GM03348 (cell line): Measurements from ENCODE around the gene EIF5A.

Experiments used
- DNase-seq: peaks from one replicate; pipeline ENCODE4 v3.0.0; 2012; ENCODE audit warnings: low spot score

EIF5A gene

GRCh38 chr17:7285679-7286078, 21.7 kb upstream of the EIF5A start:
- DNase-seq, result peak; percentile 0

DNA sequence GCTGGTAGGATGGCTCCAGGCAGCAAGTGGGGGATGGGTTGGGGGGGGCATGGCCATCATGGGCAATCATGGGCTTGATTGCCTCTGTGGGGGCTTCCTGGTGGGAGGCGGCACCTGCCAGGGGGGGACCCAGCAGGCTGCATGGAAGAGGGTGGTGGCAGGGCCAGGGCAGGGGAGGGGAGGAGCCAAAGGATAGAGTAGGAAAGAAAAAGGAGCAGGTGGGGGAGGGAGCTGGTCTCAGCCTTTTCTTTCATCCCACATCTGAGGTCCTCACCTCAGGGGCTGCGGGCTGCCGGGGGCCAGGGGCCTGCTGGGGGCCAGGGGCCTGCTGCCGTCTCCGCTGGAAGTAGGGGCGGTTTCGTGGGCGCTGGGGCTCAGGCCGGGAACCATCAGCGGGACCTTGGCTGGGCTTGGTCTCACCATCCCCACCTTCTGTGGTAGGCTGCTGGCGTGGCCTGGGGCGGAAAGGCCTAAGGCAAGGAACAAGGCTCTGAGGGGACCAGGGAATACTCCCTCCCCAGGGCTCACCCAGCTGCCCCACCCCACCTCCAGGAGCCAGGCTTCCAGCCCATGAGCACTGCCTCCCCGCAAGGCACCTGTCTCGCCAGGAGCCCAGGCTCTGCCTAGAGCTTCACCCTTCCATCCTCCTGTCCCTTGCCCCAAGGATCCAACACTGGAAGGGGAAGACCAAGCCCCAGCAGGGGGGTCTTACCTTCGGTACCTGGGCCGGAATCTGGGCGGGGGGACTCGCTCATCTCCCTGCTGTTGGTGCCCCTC, 18.0 kb upstream of the EIF5A start:
- no peak for DNase-seq

DNA sequence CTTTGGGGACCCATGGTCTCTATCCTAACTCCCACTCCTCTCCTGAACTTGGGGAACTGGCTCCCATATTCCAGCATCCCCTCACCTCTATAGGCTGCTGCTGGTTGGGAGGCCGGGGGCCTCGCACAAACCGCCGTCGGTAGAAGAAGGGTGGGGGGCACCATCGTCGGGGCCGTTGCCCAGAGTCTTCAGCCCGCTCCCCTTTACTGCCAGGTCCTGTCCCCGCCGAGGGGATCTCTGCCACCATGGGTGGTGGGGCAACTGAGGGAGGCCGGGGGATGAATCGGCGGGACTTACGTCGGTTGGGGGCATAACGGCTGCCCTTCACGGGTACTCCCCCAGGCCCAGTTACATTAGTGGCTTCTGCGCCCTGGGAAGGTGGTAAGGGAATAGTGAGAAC, 17.3 kb upstream of the EIF5A start:
- DNase-seq, result no peak

DNA sequence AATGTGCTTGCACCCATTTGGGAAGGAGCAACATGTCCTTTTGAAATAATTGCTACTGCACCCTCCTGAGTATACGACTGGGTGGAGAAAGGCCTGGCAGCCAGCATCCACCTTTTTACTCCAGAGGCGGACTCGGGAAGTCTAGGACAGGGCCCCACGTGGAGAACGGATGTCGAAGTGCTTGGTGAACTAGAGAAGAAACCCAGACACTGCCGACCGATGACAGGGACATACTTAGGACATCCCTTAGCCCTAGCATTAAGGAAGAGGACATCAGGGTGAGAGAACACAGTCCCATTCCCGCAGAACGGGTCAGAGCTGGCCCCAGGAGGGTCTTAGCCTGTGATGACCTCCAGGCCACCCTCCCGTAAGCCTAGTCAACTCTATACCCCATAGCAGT, 16.7 kb upstream of the EIF5A start:
- DNase-seq, result no peak

DNA sequence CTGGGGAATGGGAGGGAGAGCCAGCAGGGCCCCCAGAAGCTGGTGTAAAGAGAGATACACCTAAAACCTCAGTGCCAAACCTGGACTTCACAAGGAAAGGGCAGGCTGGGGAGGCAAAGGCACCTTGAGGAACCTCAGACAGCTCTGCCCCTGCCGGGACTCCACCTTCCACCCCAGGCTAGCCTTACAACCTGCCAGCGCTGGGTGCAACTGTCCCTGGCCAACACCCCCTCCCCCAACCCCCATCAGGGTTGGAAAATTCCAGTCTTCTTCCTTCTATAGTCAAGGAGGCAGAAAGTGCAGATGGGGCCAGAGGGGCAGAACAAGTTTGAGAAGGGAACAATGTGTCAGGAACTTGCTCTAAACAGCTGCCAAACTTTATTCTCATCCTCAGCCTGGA, 15.2 kb upstream of the EIF5A start:
- DNase-seq, result no peak

DNA sequence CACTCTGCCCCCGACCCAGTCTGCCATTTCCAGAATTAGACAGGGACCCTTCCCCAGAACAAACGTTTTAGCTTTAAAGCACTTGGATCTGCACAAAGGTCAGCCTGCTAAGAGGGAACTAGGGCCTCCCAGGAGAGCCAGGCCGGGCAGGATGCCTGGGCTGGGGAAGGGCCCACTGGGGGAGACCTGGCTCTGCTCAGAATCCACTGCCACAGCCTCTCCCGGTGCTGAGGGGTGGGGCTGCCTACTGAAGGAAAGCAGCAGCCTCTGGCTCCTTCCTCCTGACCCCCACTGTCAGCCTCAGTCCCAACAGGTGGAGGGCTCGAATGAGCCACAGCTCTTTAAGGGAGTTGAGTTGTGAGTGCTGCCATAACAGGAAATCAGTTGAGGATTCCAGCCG, 14.7 kb upstream of the EIF5A start:
- DNase-seq, result no peak

DNA sequence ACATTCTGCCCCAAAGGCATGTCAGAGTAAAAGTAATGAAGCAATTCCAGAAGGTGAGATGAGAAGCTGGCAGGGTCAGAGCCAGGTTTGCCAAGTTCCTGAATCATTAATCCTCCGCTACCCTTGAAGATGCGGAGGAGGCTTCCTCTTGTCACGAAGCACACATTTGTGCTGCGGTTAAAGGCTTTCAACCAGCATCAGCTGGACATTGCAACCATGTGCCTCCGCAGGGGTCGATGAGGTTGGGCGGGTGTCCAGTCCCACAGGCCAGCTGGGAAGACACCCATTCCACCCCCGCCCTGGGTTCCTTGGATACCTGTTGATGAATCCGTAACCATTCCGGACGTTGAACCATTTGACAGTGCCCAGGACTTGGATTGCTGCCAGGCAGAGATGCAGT, 14.3 kb upstream of the EIF5A start:
- DNase-seq, result no peak

GRCh38 chr17:7293816-7294613, 13.4 kb upstream of the EIF5A start:
- DNase-seq, result no peak

DNA sequence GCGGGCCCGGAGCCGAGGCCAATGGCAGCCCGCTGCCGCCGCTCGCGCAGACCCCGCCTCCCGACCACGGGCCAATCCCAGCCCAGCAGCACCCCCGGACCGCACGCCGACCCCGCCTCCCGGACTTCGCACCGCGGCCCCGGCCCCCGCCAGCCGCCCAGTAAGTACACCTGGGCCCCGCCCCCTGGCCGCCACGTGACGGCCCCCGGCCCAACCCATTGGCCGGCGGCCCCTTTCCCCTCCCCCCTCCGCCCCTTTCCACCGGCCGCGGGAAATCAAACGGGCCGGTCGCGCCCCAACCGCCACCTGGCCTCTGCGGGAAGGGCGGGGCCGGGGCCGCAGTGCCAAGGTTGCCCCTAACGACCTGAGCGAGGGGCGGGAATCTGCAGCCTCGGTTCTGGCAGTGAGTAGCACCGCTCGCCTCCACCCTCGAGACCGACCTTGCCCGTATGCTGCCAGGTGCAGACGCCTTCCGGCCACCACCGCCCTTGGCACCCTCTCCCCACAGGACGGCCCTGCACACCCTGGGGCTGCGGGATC, 12.7 kb upstream of the EIF5A start, which contains the start of gene YBX2:
Gene YBX2, minus strand, starts transcription at position 26 of the 540 bp plus-strand sequence. CDS start 139 bp downstream, outside the sequence.
- peak; percentile 68 for DNase-seq

DNA sequence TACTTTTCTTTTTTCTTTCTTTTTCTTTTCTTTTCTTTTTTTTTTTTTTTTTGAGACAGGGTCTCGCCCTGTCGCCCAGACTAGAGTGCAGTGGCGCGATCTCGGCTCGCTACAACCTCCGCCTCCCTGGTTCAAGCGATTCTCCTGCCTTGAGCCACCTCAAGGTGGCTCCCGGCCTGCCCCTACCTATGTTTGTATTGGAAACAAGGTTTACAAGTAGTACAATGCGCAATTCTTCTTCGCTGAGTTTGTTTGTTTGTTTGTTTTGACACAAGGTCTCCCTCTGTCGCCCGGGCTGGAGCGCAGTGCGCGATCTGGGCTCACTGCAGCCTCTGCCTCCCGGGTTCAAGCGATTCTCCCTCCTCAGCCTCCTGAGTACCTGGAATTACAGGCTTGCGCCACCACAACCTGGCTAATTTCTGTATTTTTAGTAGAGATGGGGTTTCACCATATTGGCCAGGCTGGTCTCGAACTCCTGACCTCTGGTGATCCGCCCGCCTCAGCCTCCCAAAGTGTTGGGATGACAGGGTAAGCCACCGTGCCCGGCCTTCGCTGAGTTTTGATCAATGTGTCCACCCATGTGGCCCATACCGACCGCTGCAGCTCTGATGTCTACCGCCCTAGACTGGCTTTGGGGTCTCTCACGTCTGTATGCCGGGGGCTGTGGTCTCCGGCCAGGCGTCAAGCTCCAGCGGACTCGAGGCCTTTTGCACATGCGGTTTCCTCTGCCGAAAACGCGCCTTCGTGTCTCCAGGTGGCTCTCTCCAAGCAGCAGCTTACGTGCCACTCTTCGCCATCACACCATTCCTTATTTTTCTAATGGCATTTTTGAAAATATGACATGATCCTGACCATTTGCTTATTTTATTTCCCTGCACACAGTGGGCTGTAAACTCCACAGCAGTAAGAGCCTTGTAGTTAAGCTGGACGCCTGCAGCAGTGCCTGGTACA, 11.9 kb upstream of the EIF5A start:
- DNase-seq, result no peak

DNA sequence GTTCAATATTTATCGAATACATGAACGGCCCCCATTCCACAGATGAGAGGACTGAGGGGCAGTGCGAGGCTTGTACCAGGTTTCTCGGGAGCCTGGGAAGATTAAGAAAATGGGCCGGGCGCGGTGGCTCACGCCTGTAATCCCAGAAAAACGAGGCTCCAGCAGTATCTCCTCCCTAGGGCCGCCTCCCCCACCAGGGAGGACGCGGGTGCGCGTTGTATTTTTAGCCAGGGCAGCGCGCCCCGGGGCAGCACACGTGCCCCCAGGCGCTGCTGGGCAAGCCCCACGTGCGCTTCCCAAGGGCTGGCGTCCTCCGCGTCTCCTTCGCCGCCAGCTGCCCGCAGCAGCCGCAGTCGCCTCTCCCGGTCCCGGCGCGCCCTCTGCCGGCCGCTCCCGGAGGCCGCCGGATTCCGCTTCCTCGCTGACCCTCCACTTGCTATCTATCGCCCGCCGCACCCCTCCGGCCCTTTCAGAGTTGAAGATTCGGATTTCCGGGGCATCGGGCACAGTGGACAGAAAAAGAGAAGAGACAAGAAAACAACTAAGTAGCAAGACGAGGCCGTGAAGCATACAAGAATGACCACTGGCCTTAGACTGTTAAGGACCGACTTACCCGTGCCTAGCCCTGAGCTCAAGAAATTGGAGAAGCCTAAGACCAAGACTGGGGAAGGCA, 11.1 kb upstream of the EIF5A start:
- DNase-seq, result peak; percentile 92

GRCh38 chr17:7304179-7304578, 3.2 kb upstream of the EIF5A start:
- no peak for DNase-seq

DNA sequence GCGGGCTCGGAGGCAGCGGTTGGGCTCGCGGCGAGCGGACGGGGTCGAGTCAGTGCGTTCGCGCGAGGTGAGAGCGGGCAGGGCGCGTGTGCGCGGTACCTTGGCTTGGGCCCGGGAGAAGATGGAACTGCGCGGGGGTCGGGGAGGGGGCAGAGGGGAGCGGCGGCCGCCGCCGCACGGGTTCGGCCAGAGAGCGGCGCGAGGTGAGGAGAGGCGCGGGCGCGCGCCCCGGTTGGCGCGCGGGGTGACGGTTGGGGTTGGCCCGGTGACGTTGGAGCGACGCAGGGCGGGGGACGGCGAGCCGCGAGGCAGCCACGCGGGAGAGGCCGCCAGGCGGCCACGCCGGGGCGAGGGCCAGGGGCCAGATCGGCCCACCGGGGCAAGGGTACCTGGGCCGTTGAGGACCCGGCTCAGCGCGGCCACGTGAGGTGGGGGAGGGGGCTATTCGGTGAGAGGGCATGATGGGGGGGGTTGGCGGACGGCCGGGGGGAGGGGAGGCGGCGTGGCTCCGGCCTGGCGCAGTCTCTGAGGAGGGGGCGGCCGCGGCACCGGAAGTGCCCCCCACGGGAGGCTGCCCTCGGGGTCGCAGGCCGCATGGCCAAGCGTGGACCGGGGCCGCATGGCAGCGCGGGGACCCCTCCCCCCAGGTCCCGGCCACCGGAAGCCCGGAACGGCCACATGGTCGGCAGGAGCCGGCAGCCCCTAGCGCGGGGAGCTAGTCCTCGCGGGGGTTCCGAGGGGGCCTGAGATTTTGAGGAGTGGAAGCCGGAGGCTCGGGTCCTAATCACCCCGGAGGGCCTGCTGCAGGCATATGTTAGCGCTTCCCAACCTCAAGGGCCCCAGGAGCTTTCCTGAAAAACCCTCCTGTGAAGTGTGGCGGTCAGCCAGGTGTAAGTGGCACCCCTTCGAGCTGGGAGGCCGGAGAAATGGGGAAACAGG, 527 bp downstream of the EIF5A start:
- peak; percentile 61 for DNase-seq

GRCh38 chr17:7308625-7309433, 1.4 kb downstream of the EIF5A start:
- peak; percentile 82 for DNase-seq

DNA sequence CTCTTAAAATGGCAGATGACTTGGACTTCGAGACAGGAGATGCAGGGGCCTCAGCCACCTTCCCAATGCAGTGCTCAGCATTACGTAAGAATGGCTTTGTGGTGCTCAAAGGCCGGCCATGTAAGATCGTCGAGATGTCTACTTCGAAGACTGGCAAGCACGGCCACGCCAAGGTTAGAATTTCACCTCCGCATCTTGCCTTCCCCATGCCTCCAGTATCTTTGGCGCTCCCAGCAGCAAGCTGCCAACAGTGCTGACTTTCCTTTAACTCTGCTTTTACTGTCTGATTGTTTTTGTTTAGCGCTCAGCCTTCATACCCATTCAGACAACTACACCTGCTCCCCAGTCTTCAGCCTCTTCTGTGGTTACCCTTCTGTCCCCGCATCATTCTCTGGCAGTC, 2.2 kb downstream of the EIF5A start:
- DNase-seq, result no peak

GRCh38 chr17:7311110-7311705, 3.8 kb downstream of the EIF5A start:
- DNase-seq, result no peak

DNA sequence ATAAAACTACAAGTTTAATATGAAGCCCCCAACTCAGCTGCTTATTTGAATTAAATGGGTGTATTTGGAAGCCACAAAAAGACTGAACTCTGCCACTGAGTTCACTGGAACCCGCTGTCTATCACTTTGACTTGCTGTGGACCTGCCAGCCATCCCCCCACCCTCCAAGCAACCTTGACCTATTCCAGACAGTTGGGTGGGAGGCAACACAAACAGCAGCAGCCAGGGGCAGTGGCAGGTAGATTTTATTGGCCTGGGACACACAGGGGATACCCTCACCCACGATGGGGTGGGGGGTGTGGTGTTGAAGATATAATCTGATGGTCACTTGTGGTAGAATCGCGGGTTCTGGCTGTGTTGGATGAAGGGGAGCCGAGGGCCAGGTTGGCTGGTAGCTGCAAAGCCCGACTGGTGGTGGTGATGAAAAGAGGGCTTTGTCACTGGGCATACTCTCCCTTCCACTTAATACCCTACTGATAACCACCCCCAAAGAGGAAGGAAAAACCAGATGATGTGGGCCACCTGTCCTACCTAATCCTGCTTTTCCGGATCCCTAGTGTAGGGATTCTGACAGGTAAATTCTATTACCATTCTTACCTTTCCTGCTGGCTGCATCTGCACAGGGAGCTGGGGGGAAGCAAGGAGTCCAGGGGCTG, 5.1 kb downstream of the EIF5A start:
- no peak for DNase-seq
